ENCODE measurements around the gene MSL3.

- TF ChIP-seq EZH2 (IDR thresholded peaks at IDR 0.05) (no peak), EZH2phosphoT487 (IDR thresholded peaks at IDR 0.05) (no peak)
- TF ChIP-seq, protein P1, sequence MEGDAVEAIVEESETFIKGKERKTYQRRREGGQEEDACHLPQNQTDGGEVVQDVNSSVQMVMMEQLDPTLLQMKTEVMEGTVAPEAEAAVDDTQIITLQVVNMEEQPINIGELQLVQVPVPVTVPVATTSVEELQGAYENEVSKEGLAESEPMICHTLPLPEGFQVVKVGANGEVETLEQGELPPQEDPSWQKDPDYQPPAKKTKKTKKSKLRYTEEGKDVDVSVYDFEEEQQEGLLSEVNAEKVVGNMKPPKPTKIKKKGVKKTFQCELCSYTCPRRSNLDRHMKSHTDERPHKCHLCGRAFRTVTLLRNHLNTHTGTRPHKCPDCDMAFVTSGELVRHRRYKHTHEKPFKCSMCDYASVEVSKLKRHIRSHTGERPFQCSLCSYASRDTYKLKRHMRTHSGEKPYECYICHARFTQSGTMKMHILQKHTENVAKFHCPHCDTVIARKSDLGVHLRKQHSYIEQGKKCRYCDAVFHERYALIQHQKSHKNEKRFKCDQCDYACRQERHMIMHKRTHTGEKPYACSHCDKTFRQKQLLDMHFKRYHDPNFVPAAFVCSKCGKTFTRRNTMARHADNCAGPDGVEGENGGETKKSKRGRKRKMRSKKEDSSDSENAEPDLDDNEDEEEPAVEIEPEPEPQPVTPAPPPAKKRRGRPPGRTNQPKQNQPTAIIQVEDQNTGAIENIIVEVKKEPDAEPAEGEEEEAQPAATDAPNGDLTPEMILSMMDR (IDR thresholded peaks at IDR 0.05), result no peak
These were observed 35.7 kb upstream of the MSL3 start for GRCh38 chrX:11722304-11722703.
